Thoracic aorta (tissue), 2 donors: ENCODE results near the gene ASCC2. TPM values are rescaled to one million over a fixed set of nuclear protein-coding genes. Genes with fewer than 3 reads are reported as not detected.

Source experiments
- ATAC-seq: fragments of 150-250 bp; one replicate; pipeline ENCODE4 v1.8.0; 2017; ENCODE audit warnings: low read depth; ENCODE audit not compliant: insufficient number of reproducible peaks, low FRiP score
- DNase-seq: peaks from one replicate; pipeline ENCODE4 v3.0.0-alpha.2; 2020; ENCODE audit warnings: low spot score
- H3K27ac ChIP-seq, 2 donors: fragments of 200-600 bp; sonication (generic); 1 replicate in 1 of 2; 2 replicates in 1 of 2; pipeline ENCODE4 v1.5.1; 2016; ENCODE audit warnings: mild to moderate bottlenecking in 2 of 2, moderate library complexity in 2 of 2
- H3K27me3 ChIP-seq: fragments of 200-600 bp; sonication (generic); replicated peaks from 2 replicates; pipeline ENCODE4 v1.6.0; 2016; ENCODE audit warnings: mild to moderate bottlenecking; ENCODE audit not compliant: insufficient read depth
- H3K36me3 ChIP-seq: fragments of 200-600 bp; sonication (generic); one replicate; pipeline ENCODE4 v1.5.1; 2016
- H3K4me1 ChIP-seq, 2 donors: fragments of 200-600 bp; sonication (generic); 1 replicate in 1 of 2; 2 replicates in 1 of 2; pipeline versions ENCODE4 v1.5.1 to v1.6.0; 2016; ENCODE audit warnings: low read depth in 2 of 2, mild to moderate bottlenecking in 1 of 2; ENCODE audit not compliant: control insufficient read depth in 1 of 2
- H3K4me3 ChIP-seq: fragments of 200-600 bp; sonication (generic); 2 replicates; pipeline ENCODE4 v1.5.1; 2016; ENCODE audit warnings: mild to moderate bottlenecking
- H3K9me3 ChIP-seq: fragments of 200-600 bp; sonication (generic); 2 replicates; pipeline ENCODE4 v1.5.1; 2016
- CTCF ChIP-seq: fragments of 200-600 bp; sonication (generic); IDR thresholded peaks from one replicate; pipeline ENCODE4 v1.5.1; 2019; ENCODE audit warnings: antibody characterized with exemption
- total RNA-seq, 2 donors: library from RNA; depleted of rRNA; stranded (reverse); fragments of >200 nt; gene quantifications; one replicate each; pipeline versions ENCODE4 v1.1.0 to v1.2.3, GENCODE V29; 2016

ASCC2 gene
- total RNA-seq, 2 donors from 2014 or later: 31.0 to 41.8 TPM

GRCh38 chr22:29753808-29754657 lies 84.0 kb downstream of the ASCC2 start:
- no peak for TF ChIP-seq CTCF
- no peak overlapping the region for H3K27ac ChIP-seq
- no peak for ATAC-seq

GRCh38 chr22:29751669-29752068 lies 86.4 kb downstream of the ASCC2 start:
- ATAC-seq (no peak), DNase-seq (no peak)
- H3K4me1 ChIP-seq: no peaks in the 10 kb centered on the region
- no peaks in the 10 kb centered on the region for H3K9me3 ChIP-seq
- H3K36me3 ChIP-seq: peaks cover 23% of the 10 kb centered on the region
- TF ChIP-seq CTCF: no peak
- no peak overlapping the region for H3K4me3 ChIP-seq
- no peaks in the 10 kb centered on the region for H3K27me3 ChIP-seq
- H3K27ac ChIP-seq: no peak overlapping the region

More at GRCh38 chr22:29753808-29754657, 84.0 kb downstream of the ASCC2 start:
- no peaks in the 10 kb centered on the region for H3K27me3 ChIP-seq
- no peaks in the 10 kb centered on the region for H3K4me1 ChIP-seq
- no peaks in the 10 kb centered on the region for H3K9me3 ChIP-seq
- H3K36me3 ChIP-seq: peaks cover 3% of the 10 kb centered on the region
- DNase-seq: no peak
- no peak overlapping the region for H3K4me3 ChIP-seq

- Histone ChIP-seq H3K4me3 (no peak overlapping the region), H3K9me3 (no peaks in the 10 kb centered on the region), H3K27ac (no peak overlapping the region), H3K36me3 (peaks cover 24% of the 10 kb centered on the region), H3K27me3 (no peaks in the 10 kb centered on the region), H3K4me1 (no peaks in the 10 kb centered on the region)
- TF ChIP-seq CTCF: no peak
- no peak for DNase-seq
- ATAC-seq: no peak
These were observed 87.2 kb downstream of the ASCC2 start for GRCh38 chr22:29750559-29751538.

- H3K4me1 ChIP-seq: no peaks in the 10 kb centered on the region
- no peak for ATAC-seq
- no peak overlapping the region for H3K27ac ChIP-seq
- H3K4me3 ChIP-seq: no peak overlapping the region
- TF ChIP-seq CTCF: no peak
- H3K36me3 ChIP-seq: peaks cover 24% of the 10 kb centered on the region
- H3K27me3 ChIP-seq: no peaks in the 10 kb centered on the region
- no peak for DNase-seq
- no peaks in the 10 kb centered on the region for H3K9me3 ChIP-seq
These were observed 88.0 kb downstream of the ASCC2 start for GRCh38 chr22:29750029-29750428.
